HEK293T (cell line): ENCODE data around the gene LRCH4.

Source experiments
- CTCF ChIA-PET: fragments of 350-600 bp; formaldehyde crosslinking; extraction: SDS; loops from one replicate; lab custom pipeline; 2021; ENCODE audit warnings: antibody characterized with exemption, inconsistent platforms; lab: Yijun Ruan, JAX
- POLR2A ChIA-PET: fragments of 350-600 bp; formaldehyde crosslinking; extraction: SDS; loops from one replicate; lab custom pipeline; 2020; ENCODE audit warnings: antibody characterized with exemption, inconsistent platforms; lab: Yijun Ruan, JAX
- DNase-seq: peaks from one replicate; pipeline ENCODE4 v3.0.0; 2012; ENCODE audit warnings: mixed read lengths; ENCODE audit errors: extremely low spot score
- ARNT ChIP-seq: fragments of 450-650 bp; IDR thresholded peaks from 2 replicates; pipeline ENCODE4 v1.6.1; 2017; ENCODE audit warnings: mild to moderate bottlenecking
- BHLHE40 ChIP-seq: fragments of 450-650 bp; IDR thresholded peaks from 2 replicates; pipeline ENCODE4 v1.6.1; 2016; ENCODE audit warnings: mild to moderate bottlenecking, moderate library complexity, borderline replicate concordance
- CTBP1 ChIP-seq: fragments of 450-650 bp; IDR thresholded peaks from 2 replicates; pipeline ENCODE4 v1.6.1; 2016; ENCODE audit warnings: borderline replicate concordance
- ELF4 ChIP-seq: fragments of 450-650 bp; IDR thresholded peaks from 2 replicates; pipeline ENCODE4 v1.6.1; 2017; ENCODE audit warnings: antibody characterized with exemption
- FOXA1 ChIP-seq: fragments of 450-650 bp; IDR thresholded peaks from 2 replicates; pipeline ENCODE4 v1.6.1; 2016; ENCODE audit warnings: mild to moderate bottlenecking
- FOXK2 ChIP-seq: fragments of 450-650 bp; IDR thresholded peaks from 2 replicates; pipeline ENCODE4 v1.6.1; 2016; ENCODE audit warnings: mild to moderate bottlenecking
- FOXM1 ChIP-seq: fragments of 450-650 bp; IDR thresholded peaks from 2 replicates; pipeline ENCODE4 v1.6.1; 2017; ENCODE audit warnings: mild to moderate bottlenecking, borderline replicate concordance
- HDGF ChIP-seq: fragments of 450-650 bp; IDR thresholded peaks from 2 replicates; pipeline ENCODE4 v1.6.1; 2017; ENCODE audit warnings: antibody characterized with exemption, borderline replicate concordance
- L3MBTL2 ChIP-seq: fragments of 450-650 bp; conservative IDR thresholded peaks from 2 replicates; pipeline ENCODE4 v1.6.1; 2016; ENCODE audit warnings: mild to moderate bottlenecking
- LEF1 ChIP-seq: fragments of 450-650 bp; IDR thresholded peaks from 2 replicates; pipeline ENCODE4 v1.6.1; 2017; ENCODE audit warnings: mild to moderate bottlenecking, borderline replicate concordance
- NFRKB ChIP-seq: fragments of 450-650 bp; IDR thresholded peaks from 2 replicates; pipeline ENCODE4 v1.6.1; 2016; ENCODE audit warnings: mild to moderate bottlenecking, moderate library complexity
- SP1 ChIP-seq: fragments of 450-650 bp; IDR thresholded peaks from 2 replicates; pipeline ENCODE4 v1.6.1; 2017
- SUZ12 ChIP-seq: fragments of 450-650 bp; IDR thresholded peaks from 2 replicates; pipeline ENCODE4 v1.6.1; 2016; ENCODE audit warnings: mild to moderate bottlenecking
- TARDBP ChIP-seq: fragments of 450-650 bp; IDR thresholded peaks from 2 replicates; pipeline ENCODE4 v1.6.1; 2016
- ZNF384 ChIP-seq: fragments of 450-650 bp; IDR thresholded peaks from 2 replicates; pipeline ENCODE4 v1.6.1; 2016
- TF ChIP-seq, protein P1 (sequence below): fragments of 450-650 bp; IDR thresholded peaks from 2 replicates; pipeline ENCODE4 v1.6.1; 2016

Gene LRCH4

DNA sequence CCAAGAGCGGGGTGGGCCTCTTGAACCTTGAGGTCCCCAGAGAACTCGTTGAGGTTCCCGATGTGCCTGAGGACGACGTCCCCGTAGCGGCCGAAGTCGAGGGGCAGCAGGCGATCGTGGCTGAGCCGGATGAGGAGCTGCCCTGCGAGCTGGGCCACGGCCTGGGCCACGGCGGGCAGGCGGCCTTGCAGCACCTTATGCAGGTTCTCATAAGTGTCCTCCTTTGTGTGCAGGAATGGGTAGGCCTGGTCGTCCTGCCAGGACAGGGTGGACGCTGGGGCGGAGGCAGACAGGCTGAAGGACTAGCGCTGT, 41.3 kb upstream of the LRCH4 start:
- POLR2A ChIA-PET, result interaction anchor here (1.6 to 2.3 kb wide), 4 partner anchors 10 to 78 kb away, joined by 6 to 8 read pairs (median 8); partner anchors contain the start of genes MOSPD3 and POP7
- TF ChIP-seq NFRKB (no peak), HDGF (no peak), CTBP1 (no peak), ZNF384 (no peak), ELF4 (no peak), L3MBTL2 (no peak), FOXA1 (no peak), ARNT (no peak)
- TF ChIP-seq, protein P1, sequence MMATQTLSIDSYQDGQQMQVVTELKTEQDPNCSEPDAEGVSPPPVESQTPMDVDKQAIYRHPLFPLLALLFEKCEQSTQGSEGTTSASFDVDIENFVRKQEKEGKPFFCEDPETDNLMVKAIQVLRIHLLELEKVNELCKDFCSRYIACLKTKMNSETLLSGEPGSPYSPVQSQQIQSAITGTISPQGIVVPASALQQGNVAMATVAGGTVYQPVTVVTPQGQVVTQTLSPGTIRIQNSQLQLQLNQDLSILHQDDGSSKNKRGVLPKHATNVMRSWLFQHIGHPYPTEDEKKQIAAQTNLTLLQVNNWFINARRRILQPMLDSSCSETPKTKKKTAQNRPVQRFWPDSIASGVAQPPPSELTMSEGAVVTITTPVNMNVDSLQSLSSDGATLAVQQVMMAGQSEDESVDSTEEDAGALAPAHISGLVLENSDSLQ, result no peak
- CTCF ChIA-PET, result interaction anchor here (1.1 kb wide), 1 partner anchor 64 kb away, joined by 4 read pairs; no protein-coding TSS in a partner anchor
- DNase-seq, result no peak

DNA sequence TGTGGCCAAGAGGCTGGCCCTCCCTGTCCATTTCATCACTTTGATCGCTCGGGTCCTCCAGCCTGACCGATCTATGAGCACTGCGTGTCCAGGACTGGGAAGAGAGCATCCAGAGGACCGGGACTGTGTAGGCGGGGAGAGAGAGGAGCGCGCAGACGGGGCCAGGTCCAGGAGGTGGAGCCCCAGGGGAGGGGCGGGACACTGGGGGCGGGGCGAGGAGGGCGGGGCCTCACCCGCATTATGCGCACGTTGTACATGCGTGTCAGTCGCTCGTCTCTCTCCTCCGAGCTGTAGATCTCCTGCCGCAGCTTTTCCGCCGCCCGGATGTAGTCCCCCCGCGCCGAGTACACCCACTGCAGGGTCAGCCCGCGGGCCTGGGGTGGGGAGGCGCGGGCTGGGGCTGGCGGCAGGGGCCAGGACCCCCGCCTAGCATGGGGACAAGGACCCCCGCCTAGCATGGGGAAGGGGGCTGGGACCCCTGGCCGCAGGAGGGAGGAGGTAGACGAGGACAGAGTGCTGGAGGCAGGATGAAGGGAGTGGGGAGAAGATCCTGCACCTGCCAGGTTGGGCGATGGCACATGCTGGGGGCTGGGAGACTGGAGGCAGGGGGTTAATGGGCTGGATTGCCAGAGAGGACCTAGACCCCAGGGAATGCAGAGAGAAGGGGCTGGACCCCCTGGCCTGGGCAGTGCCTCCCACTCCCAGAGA, 40.8 kb upstream of the LRCH4 start:
- DNase-seq, result peak; percentile 97
- ChIA-PET POLR2A (interaction anchor here (0.6 to 2.3 kb wide), 7 partner anchors 9 to 123 kb away, joined by 3 to 8 read pairs (median 6); partner anchors contain the start of genes MOSPD3 and POP7), CTCF (interaction anchor here (1.1 kb wide), 2 partner anchors 13 to 65 kb away, joined by 3 to 4 read pairs; no protein-coding TSS in a partner anchor)
- TF ChIP-seq CTBP1 (no peak), L3MBTL2 (peak; percentile 52)

DNA sequence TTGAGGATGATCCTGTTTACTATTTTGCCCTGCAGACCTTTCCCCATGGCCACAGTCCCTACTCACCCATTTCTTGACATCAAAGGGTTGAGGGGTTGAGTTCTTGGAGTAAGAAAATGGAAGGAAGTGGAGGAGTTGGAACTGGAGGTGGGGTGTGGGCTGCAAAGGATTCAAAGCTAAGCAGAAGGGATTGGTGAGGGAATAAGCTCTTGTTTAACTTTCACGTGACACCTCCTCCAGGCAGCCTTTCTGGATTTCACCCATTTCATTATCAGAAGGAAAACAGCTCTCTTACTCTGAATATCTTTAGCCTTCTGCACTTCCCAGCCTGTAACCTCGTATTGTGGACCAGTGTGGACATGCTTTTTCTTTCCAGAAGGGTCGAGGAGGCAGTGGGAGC, 40.1 kb upstream of the LRCH4 start:
- no peak for TF ChIP-seq BHLHE40
- no peak for TF ChIP-seq FOXK2
- TF ChIP-seq L3MBTL2, result no peak
- TF ChIP-seq ARNT, result no peak
- TF ChIP-seq FOXA1, result no peak
- TF ChIP-seq, protein P1, result no peak
- ChIA-PET CTCF (interaction anchor here (1.1 kb wide), 2 partner anchors 13 to 66 kb away, joined by 3 to 4 read pairs; no protein-coding TSS in a partner anchor), POLR2A (interaction anchor here (0.6 to 2.3 kb wide), 7 partner anchors 9 to 122 kb away, joined by 3 to 8 read pairs (median 6); partner anchors contain the start of genes MOSPD3 and POP7)

DNA sequence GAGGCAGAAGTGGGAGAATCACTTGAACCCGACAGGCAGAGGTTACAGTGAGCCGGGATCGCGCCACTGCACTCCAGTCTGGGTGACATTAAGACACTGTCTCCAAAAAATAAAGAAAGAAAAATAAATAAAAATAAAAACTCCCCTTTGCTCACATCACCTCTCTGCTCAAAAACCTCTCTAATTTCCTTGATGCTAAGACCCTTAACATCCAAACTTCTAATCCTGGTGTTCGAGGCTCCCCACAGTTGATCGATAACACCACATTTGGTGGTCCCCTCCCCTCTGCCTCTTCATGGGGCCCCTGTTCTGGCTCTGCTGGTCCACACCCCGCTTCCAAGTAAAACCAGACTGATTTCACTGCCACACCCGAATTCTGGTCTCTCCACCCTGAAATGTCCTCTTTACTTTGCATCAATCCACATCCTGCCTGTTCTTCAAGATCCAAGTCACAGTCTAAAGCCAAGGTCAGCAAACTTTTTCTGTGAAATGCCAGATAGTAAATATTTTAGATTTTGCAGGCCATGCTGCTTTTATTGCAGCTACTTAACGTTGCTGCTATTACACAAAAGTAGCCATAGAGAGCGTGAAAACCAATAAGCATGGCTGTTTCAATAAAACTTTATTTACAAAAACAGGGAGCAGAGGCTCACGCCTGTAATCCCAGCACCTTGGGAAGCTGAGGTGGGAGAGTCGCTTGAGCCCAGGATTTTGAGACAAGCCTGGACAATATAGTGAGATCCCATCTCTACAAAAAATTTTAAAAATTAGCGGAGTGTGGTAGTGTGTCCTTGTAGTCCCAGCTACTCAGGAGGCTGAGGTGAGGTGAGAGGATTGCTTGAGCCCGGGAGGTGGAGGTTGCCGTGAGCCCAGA, 38.3 kb upstream of the LRCH4 start:
- no peak for DNase-seq
- ChIA-PET POLR2A (interaction anchor here (1.4 to 1.6 kb wide), 2 partner anchors 12 kb away, joined by 4 read pairs; partner anchors contain the start of gene MOSPD3), CTCF (no interaction called here)
- TF ChIP-seq L3MBTL2 (no peak), FOXK2 (no peak), SP1 (no peak), FOXA1 (no peak), TARDBP (no peak), NFRKB (no peak), HDGF (no peak), FOXM1 (no peak), LEF1 (no peak), ARNT (no peak), BHLHE40 (no peak), SUZ12 (no peak)
- TF ChIP-seq, protein P1, result no peak

More for the DNA sequence above, 40.1 kb upstream of the LRCH4 start:
- no peak for DNase-seq

DNA sequence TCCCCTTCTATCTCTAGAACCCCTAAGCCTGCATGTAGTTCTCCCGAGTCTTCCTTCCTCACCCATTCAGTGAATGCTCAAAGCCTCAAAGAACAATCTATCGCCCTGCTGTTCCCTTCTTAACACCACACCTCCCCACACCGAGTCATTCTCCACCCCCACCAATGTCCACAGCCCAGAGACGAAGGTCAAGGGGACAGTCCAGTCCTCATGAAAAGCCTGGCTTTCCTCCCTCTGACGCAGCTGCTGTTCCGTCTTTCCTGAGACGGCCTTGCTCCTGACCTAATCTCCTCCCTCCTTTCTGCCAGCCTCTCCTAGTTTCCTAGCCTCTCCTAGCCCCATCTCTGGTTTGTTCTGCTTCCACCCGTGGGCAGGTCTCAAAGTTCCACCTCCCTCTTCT, 35.6 kb upstream of the LRCH4 start:
- TF ChIP-seq, protein P1, result no peak
- no peak for TF ChIP-seq L3MBTL2
- no peak for TF ChIP-seq ARNT
- TF ChIP-seq CTBP1, result no peak
- TF ChIP-seq FOXA1, result no peak
- TF ChIP-seq BHLHE40, result no peak
- no peak for TF ChIP-seq ELF4
- TF ChIP-seq TARDBP, result no peak
- no peak for TF ChIP-seq FOXK2
- no peak for TF ChIP-seq HDGF
- ChIA-PET POLR2A (no interaction called here), CTCF (no interaction called here)
- no peak for DNase-seq
